ENCODE data around the gene RAD54L. TPM values are rescaled to one million over a fixed set of nuclear protein-coding genes. Genes with fewer than 3 reads are reported as not detected.

Gene RAD54L
- total and polyA plus RNA-seq, 2 donors (not counting 1 experiment from before 2014, with no cell fraction given), result 0.66 to 1.3 TPM

- Histone ChIP-seq H3K9ac (ENCODE audit: insufficient read depth, low read length) (no peak overlapping the region), H3K4me2 (ENCODE audit: extremely low read depth, insufficient read depth, low read length) (no peak overlapping the region), H3K27me3 (ENCODE audit: control insufficient read depth, insufficient read depth, low read length) (no peaks in the 10 kb centered on the region), H3K9me3 (ENCODE audit: control insufficient read depth, insufficient read depth, low read depth, low read length) (no peaks in the 10 kb centered on the region), H3K4me1 (ENCODE audit: control insufficient read depth, extremely low read depth, insufficient read depth, low read length) (no peaks in the 10 kb centered on the region), H3K36me3 (ENCODE audit: control insufficient read depth, insufficient read depth, low read length) (peaks cover 24% of the 10 kb centered on the region), H3K27ac (ENCODE audit: insufficient read depth, low read length) (no peak overlapping the region), H3K79me2 (ENCODE audit: control insufficient read depth, insufficient read depth, low read length) (no peaks in the 10 kb centered on the region), H3K4me3 (replicated peaks in 1 of 4; ENCODE audit: control extremely low read depth in 1 of 4, insufficient read depth in 1 of 4, low read depth in 3 of 4, low read length in 4 of 4) (no peak overlapping the region), H2AFZ (ENCODE audit: low read length) (no peak overlapping the region), H4K20me1 (ENCODE audit: control insufficient read depth, extremely low read depth, insufficient read depth, low read length) (no peaks in the 10 kb centered on the region)
- DNase-seq (ENCODE audit: low read depth in 2 of 2), result no peak
- TF ChIP-seq CTCF (conservative IDR thresholded peaks at IDR 0.05 in 1 of 2, IDR thresholded peaks at IDR 0.05 in 1 of 2; ENCODE audit: low read depth in 1 of 2, low read length in 2 of 2) (no peak), EZH2 (IDR thresholded peaks at IDR 0.05; ENCODE audit: low read length, missing control alignments) (no peak)
Measured at GRCh38 chr1:46274225-46275029, 26.9 kb downstream of the RAD54L start.

- Histone ChIP-seq H2AFZ (ENCODE audit: low read length) (no peak overlapping the region), H3K36me3 (ENCODE audit: control insufficient read depth, insufficient read depth, low read length) (peaks cover 25% of the 10 kb centered on the region), H3K9ac (ENCODE audit: insufficient read depth, low read length) (no peak overlapping the region), H3K79me2 (ENCODE audit: control insufficient read depth, insufficient read depth, low read length) (no peaks in the 10 kb centered on the region), H3K4me3 (replicated peaks in 1 of 4; ENCODE audit: control extremely low read depth in 1 of 4, insufficient read depth in 1 of 4, low read depth in 3 of 4, low read length in 4 of 4) (no peak overlapping the region), H3K9me3 (ENCODE audit: control insufficient read depth, insufficient read depth, low read depth, low read length) (no peaks in the 10 kb centered on the region), H3K27me3 (ENCODE audit: control insufficient read depth, insufficient read depth, low read length) (no peaks in the 10 kb centered on the region), H3K27ac (ENCODE audit: insufficient read depth, low read length) (no peak overlapping the region), H3K4me1 (ENCODE audit: control insufficient read depth, extremely low read depth, insufficient read depth, low read length) (no peaks in the 10 kb centered on the region), H4K20me1 (ENCODE audit: control insufficient read depth, extremely low read depth, insufficient read depth, low read length) (no peaks in the 10 kb centered on the region), H3K4me2 (ENCODE audit: extremely low read depth, insufficient read depth, low read length) (no peak overlapping the region)
- no peak for DNase-seq (ENCODE audit: low read depth in 2 of 2)
- TF ChIP-seq EZH2 (IDR thresholded peaks at IDR 0.05; ENCODE audit: low read length, missing control alignments), result no peak
- no peak for TF ChIP-seq CTCF (conservative IDR thresholded peaks at IDR 0.05 in 1 of 2, IDR thresholded peaks at IDR 0.05 in 1 of 2; ENCODE audit: low read depth in 1 of 2, low read length in 2 of 2)
Measured at GRCh38 chr1:46275030-46275337, 27.4 kb downstream of the RAD54L start.

GRCh38 chr1:46277658-46278373, 30.3 kb downstream of the RAD54L start:
- H2AFZ ChIP-seq (ENCODE audit: low read length), result no peak overlapping the region
- H3K4me1 ChIP-seq (ENCODE audit: control insufficient read depth, extremely low read depth, insufficient read depth, low read length), result no peaks in the 10 kb centered on the region
- DNase-seq (ENCODE audit: low read depth in 2 of 2), result no peak
- no peak overlapping the region for H3K9ac ChIP-seq (ENCODE audit: insufficient read depth, low read length)
- H3K4me3 ChIP-seq (replicated peaks in 1 of 4; ENCODE audit: control extremely low read depth in 1 of 4, insufficient read depth in 1 of 4, low read depth in 3 of 4, low read length in 4 of 4), result no peak overlapping the region
- H3K4me2 ChIP-seq (ENCODE audit: extremely low read depth, insufficient read depth, low read length), result no peak overlapping the region
- no peaks in the 10 kb centered on the region for H3K9me3 ChIP-seq (ENCODE audit: control insufficient read depth, insufficient read depth, low read depth, low read length)
- peaks cover 31% of the 10 kb centered on the region for H3K36me3 ChIP-seq (ENCODE audit: control insufficient read depth, insufficient read depth, low read length)
- no peak overlapping the region for H3K27ac ChIP-seq (ENCODE audit: insufficient read depth, low read length)
- TF ChIP-seq EZH2 (IDR thresholded peaks at IDR 0.05; ENCODE audit: low read length, missing control alignments) (no peak), CTCF (conservative IDR thresholded peaks at IDR 0.05 in 1 of 2, IDR thresholded peaks at IDR 0.05 in 1 of 2; ENCODE audit: low read depth in 1 of 2, low read length in 2 of 2) (no peak)
- H3K79me2 ChIP-seq (ENCODE audit: control insufficient read depth, insufficient read depth, low read length), result no peaks in the 10 kb centered on the region
- no peaks in the 10 kb centered on the region for H4K20me1 ChIP-seq (ENCODE audit: control insufficient read depth, extremely low read depth, insufficient read depth, low read length)
- no peaks in the 10 kb centered on the region for H3K27me3 ChIP-seq (ENCODE audit: control insufficient read depth, insufficient read depth, low read length)

Data from fibroblast of lung (primary cell).